ENCODE measurements around the gene RTRAF. TPM values are rescaled to one million over a fixed set of nuclear protein-coding genes. Genes with fewer than 3 reads are reported as not detected.

RTRAF gene
- total RNA-seq, 1 experiment from 2014 or later: 300 TPM

DNA sequence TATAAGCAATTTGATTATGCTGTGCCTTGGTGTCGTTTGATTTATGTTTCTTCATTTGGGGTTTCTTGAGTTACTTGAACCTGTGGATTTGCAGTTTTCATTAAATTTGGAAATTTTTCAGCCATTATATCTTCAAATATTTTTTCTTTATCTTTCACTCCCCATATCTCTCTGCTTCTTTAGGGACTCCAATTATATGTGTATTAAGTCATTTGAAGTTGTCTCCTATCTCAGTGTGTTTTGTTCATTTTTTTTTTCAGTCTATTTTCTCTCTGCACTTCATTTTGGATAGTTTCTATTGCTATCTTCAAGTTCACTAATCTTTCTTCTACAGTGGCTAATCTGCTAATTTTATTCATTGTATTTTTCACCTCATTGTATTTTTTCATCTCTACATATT lies 29.4 kb upstream of the RTRAF start:
- Histone ChIP-seq H3K4me1 (ENCODE audit: insufficient read depth, low read length) (no peaks in the 10 kb centered on the region), H3K36me3 (ENCODE audit: low read depth, low read length) (no peaks in the 10 kb centered on the region), H3K4me3 (ENCODE audit: low read length) (no peak overlapping the region), H3K27ac (ENCODE audit: low read length) (no peak overlapping the region), H3K79me2 (ENCODE audit: low read length) (no peaks in the 10 kb centered on the region), H3K4me2 (ENCODE audit: low read length) (no peak overlapping the region), H3K9ac (ENCODE audit: low read length) (no peak overlapping the region), H3F3A (ENCODE audit: low read length, unreplicated experiment) (no peaks in the 10 kb centered on the region), H2AFZ (ENCODE audit: low read length) (no peak overlapping the region), H3K9me2 (replicated peaks; ENCODE audit: low read length) (no peaks in the 10 kb centered on the region), H4K20me1 (ENCODE audit: low read length) (no peaks in the 10 kb centered on the region), H3K9me3 (ENCODE audit: low read length) (no peaks in the 10 kb centered on the region), H3K27me3 (ENCODE audit: low read length) (no peaks in the 10 kb centered on the region)
- DNase-seq (no peak), ATAC-seq (no peak)
- ChIA-PET POLR2A (ENCODE audit: unreplicated experiment) (no interaction called here), CTCF (no interaction called here)
- no TSS peak for BruUV-seq (replicated peaks)
- no peak for TF ChIP-seq EZH2phosphoT487 (IDR thresholded peaks at IDR 0.05; ENCODE audit: borderline replicate concordance, low read length)
- TF ChIP-seq, protein P1, sequence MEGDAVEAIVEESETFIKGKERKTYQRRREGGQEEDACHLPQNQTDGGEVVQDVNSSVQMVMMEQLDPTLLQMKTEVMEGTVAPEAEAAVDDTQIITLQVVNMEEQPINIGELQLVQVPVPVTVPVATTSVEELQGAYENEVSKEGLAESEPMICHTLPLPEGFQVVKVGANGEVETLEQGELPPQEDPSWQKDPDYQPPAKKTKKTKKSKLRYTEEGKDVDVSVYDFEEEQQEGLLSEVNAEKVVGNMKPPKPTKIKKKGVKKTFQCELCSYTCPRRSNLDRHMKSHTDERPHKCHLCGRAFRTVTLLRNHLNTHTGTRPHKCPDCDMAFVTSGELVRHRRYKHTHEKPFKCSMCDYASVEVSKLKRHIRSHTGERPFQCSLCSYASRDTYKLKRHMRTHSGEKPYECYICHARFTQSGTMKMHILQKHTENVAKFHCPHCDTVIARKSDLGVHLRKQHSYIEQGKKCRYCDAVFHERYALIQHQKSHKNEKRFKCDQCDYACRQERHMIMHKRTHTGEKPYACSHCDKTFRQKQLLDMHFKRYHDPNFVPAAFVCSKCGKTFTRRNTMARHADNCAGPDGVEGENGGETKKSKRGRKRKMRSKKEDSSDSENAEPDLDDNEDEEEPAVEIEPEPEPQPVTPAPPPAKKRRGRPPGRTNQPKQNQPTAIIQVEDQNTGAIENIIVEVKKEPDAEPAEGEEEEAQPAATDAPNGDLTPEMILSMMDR (conservative IDR thresholded peaks at IDR 0.05; ENCODE audit: low read depth, low read length): no peak
- TF ChIP-seq EZH2 (IDR thresholded peaks at IDR 0.05; ENCODE audit: low read length, unreplicated experiment): no peak
- intact Hi-C loops (cut with micrococcal nuclease): no loop called here

DNA sequence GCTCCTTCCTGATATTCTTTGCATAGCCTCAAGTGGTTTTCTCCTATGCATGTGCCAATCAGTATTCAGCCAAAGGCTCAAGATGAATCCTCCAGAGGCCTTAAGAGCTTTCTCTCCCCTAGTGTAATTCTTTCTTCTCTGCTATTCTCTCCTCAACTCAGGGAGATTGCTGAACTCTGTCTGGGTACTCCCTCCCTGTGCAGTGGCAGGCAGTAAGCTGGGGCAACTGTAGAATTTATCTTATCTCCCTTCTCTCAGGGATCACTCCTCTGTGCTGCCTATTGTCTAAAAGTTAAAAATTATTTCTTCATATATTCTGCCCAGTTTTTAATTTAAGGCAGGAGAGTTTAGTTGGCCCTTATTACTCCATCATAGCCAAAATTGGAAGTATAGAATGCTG lies 28.5 kb upstream of the RTRAF start:
- no peaks in the 10 kb centered on the region for H3K79me2 ChIP-seq (ENCODE audit: low read length)
- no peaks in the 10 kb centered on the region for H3K36me3 ChIP-seq (ENCODE audit: low read depth, low read length)
- no peaks in the 10 kb centered on the region for H3F3A ChIP-seq (ENCODE audit: low read length, unreplicated experiment)
- H3K27me3 ChIP-seq (ENCODE audit: low read length): no peaks in the 10 kb centered on the region
- ChIA-PET POLR2A (ENCODE audit: unreplicated experiment) (no interaction called here), CTCF (no interaction called here)
- intact Hi-C loops (cut with micrococcal nuclease): no loop called here
- no peaks in the 10 kb centered on the region for H4K20me1 ChIP-seq (ENCODE audit: low read length)
- H3K9ac ChIP-seq (ENCODE audit: low read length): no peak overlapping the region
- no peak overlapping the region for H2AFZ ChIP-seq (ENCODE audit: low read length)
- no peak overlapping the region for H3K4me3 ChIP-seq (ENCODE audit: low read length)
- ATAC-seq: no peak
- no peaks in the 10 kb centered on the region for H3K9me3 ChIP-seq (ENCODE audit: low read length)
- no TSS peak for BruUV-seq (replicated peaks)
- no peak overlapping the region for H3K27ac ChIP-seq (ENCODE audit: low read length)
- DNase-seq: no peak
- H3K9me2 ChIP-seq (replicated peaks; ENCODE audit: low read length): no peaks in the 10 kb centered on the region
- no peak overlapping the region for H3K4me2 ChIP-seq (ENCODE audit: low read length)
- no peak for TF ChIP-seq EZH2 (IDR thresholded peaks at IDR 0.05; ENCODE audit: low read length, unreplicated experiment)
- TF ChIP-seq EZH2phosphoT487 (IDR thresholded peaks at IDR 0.05; ENCODE audit: borderline replicate concordance, low read length): no peak
- H3K4me1 ChIP-seq (ENCODE audit: insufficient read depth, low read length): no peaks in the 10 kb centered on the region

DNA sequence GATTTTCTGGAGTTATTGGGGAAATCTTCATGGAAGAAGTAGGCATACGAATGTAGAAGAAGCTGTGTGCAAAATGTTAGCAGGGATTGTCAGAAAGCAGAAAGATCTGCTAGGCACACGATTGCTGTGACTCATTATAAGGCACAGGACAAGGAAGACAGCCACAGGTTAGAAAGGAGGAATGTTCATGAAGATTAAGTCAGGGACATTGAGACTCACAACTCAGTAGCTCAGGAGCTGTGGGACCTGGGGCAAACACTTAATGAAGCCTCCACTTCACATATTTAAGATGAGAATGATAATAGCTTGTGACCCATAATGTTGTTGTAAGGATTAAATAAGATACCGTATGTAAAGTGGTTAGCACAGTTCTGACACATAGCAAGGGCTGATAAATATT lies 26.6 kb upstream of the RTRAF start:
- ATAC-seq (no peak; the same call in 1 of the 2 replicates), DNase-seq (no peak)
- Histone ChIP-seq H3K27me3 (ENCODE audit: low read length) (no peaks in the 10 kb centered on the region), H4K20me1 (ENCODE audit: low read length) (no peaks in the 10 kb centered on the region), H3K79me2 (ENCODE audit: low read length) (no peaks in the 10 kb centered on the region), H3K9me3 (ENCODE audit: low read length) (no peaks in the 10 kb centered on the region), H3K36me3 (ENCODE audit: low read depth, low read length) (no peaks in the 10 kb centered on the region), H3K4me1 (ENCODE audit: insufficient read depth, low read length) (no peaks in the 10 kb centered on the region), H3K4me2 (ENCODE audit: low read length) (no peak overlapping the region), H3F3A (ENCODE audit: low read length, unreplicated experiment) (no peaks in the 10 kb centered on the region), H3K9me2 (replicated peaks; ENCODE audit: low read length) (no peaks in the 10 kb centered on the region), H2AFZ (ENCODE audit: low read length) (no peak overlapping the region), H3K9ac (ENCODE audit: low read length) (no peak overlapping the region), H3K4me3 (ENCODE audit: low read length) (no peak overlapping the region), H3K27ac (ENCODE audit: low read length) (no peak overlapping the region)
- CTCF ChIA-PET: no interaction called here
- intact Hi-C loops (cut with micrococcal nuclease): no loop called here
- POLR2A ChIA-PET (ENCODE audit: unreplicated experiment): no interaction called here
- BruUV-seq (replicated peaks): no TSS peak
- TF ChIP-seq EZH2phosphoT487 (IDR thresholded peaks at IDR 0.05; ENCODE audit: borderline replicate concordance, low read length) (no peak), EZH2 (IDR thresholded peaks at IDR 0.05; ENCODE audit: low read length, unreplicated experiment) (no peak)

DNA sequence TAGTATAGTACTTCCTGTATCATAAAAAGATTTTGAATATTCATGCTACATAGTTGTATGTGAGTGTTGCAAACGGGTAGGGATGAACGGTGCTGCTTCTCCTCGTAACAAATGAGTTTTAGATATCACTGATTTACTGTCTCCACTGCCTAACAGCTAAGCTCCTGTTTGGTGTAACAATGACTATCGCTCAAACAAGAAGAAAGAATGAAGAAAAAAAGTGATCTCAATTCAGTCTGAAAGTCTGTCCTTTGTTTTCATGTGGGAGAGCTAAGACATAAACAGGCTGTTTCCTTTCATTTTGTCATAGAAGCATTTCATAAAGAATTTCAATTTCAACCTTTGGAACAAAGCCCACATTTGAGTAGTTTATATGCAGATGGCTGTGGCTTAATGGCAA lies 26.1 kb upstream of the RTRAF start:
- no TSS peak for BruUV-seq (replicated peaks)
- TF ChIP-seq, protein P1 (conservative IDR thresholded peaks at IDR 0.05; ENCODE audit: low read depth, low read length): no peak
- no peak for TF ChIP-seq EZH2phosphoT487 (IDR thresholded peaks at IDR 0.05; ENCODE audit: borderline replicate concordance, low read length)
- TF ChIP-seq EZH2 (IDR thresholded peaks at IDR 0.05; ENCODE audit: low read length, unreplicated experiment): no peak
- no peak overlapping the region for H3K4me2 ChIP-seq (ENCODE audit: low read length)
- no peak overlapping the region for H3K27ac ChIP-seq (ENCODE audit: low read length)
- H3K9me2 ChIP-seq (replicated peaks; ENCODE audit: low read length): no peaks in the 10 kb centered on the region
- no peak overlapping the region for H2AFZ ChIP-seq (ENCODE audit: low read length)
- H3K4me3 ChIP-seq (ENCODE audit: low read length): no peak overlapping the region
- DNase-seq (no peak), ATAC-seq (no peak)
- no peaks in the 10 kb centered on the region for H3K4me1 ChIP-seq (ENCODE audit: insufficient read depth, low read length)
- ChIA-PET CTCF (no interaction called here), POLR2A (ENCODE audit: unreplicated experiment) (no interaction called here)
- intact Hi-C loops (cut with micrococcal nuclease): no loop called here
- no peak overlapping the region for H3K9ac ChIP-seq (ENCODE audit: low read length)
- no peaks in the 10 kb centered on the region for H4K20me1 ChIP-seq (ENCODE audit: low read length)
- no peaks in the 10 kb centered on the region for H3K9me3 ChIP-seq (ENCODE audit: low read length)
- no peaks in the 10 kb centered on the region for H3K79me2 ChIP-seq (ENCODE audit: low read length)
- H3F3A ChIP-seq (ENCODE audit: low read length, unreplicated experiment): no peaks in the 10 kb centered on the region
- no peaks in the 10 kb centered on the region for H3K27me3 ChIP-seq (ENCODE audit: low read length)
- no peaks in the 10 kb centered on the region for H3K36me3 ChIP-seq (ENCODE audit: low read depth, low read length)
